Adipocyte (in vitro differentiated cells): Measurements from ENCODE around the gene TMA7B.

ENCODE experiments used
- DNase-seq: peaks from one replicate; pipeline ENCODE4 v3.0.0-alpha.2; 2015; ENCODE audit warnings: low read depth
- H3K27me3 ChIP-seq: replicated peaks from 2 replicates; pipeline ENCODE4 v1.7.0; 2013; ENCODE audit warnings: mild to moderate bottlenecking, low read length, moderate library complexity; ENCODE audit not compliant: control insufficient read depth, insufficient read depth
- H3K36me3 ChIP-seq: 2 replicates; pipeline ENCODE4 v1.7.0; 2013; ENCODE audit warnings: low read length, mild to moderate bottlenecking, moderate library complexity; ENCODE audit not compliant: control insufficient read depth, insufficient read depth, severe bottlenecking
- H3K4me1 ChIP-seq: 2 replicates; pipeline ENCODE4 v1.7.0; 2013; ENCODE audit warnings: mild to moderate bottlenecking, low read length, moderate library complexity; ENCODE audit not compliant: control insufficient read depth, insufficient read depth
- H3K4me3 ChIP-seq: 2 replicates; pipeline ENCODE4 v1.7.0; 2013; ENCODE audit warnings: mild to moderate bottlenecking, low read length, moderate library complexity
- H3K9ac ChIP-seq: 2 replicates; pipeline ENCODE4 v1.7.0; 2013; ENCODE audit warnings: mild to moderate bottlenecking, low read length, moderate library complexity
- H3K9me3 ChIP-seq: 2 replicates; pipeline ENCODE4 v1.7.0; 2013; ENCODE audit warnings: mild to moderate bottlenecking, low read length, moderate library complexity; ENCODE audit not compliant: control insufficient read depth

The TMA7B gene

GRCh38 chr22:39924286-39924685, 35.9 kb upstream of the TMA7B start:
- H3K4me3 ChIP-seq = no peak overlapping the region
- no peak overlapping the region for H3K9ac ChIP-seq
- H3K4me1 ChIP-seq = peaks cover 19% of the 10 kb centered on the region
- H3K9me3 ChIP-seq = no peaks in the 10 kb centered on the region
- H3K27me3 ChIP-seq = peaks cover 86% of the 10 kb centered on the region
- DNase-seq = no peak
- no peaks in the 10 kb centered on the region for H3K36me3 ChIP-seq

- Histone ChIP-seq H3K36me3 (no peaks in the 10 kb centered on the region), H3K9me3 (no peaks in the 10 kb centered on the region), H3K9ac (no peak overlapping the region), H3K4me3 (no peak overlapping the region), H3K4me1 (peaks cover 19% of the 10 kb centered on the region), H3K27me3 (peaks cover 86% of the 10 kb centered on the region)
- DNase-seq = no peak
Observed at GRCh38 chr22:39925273-39925672, 34.9 kb upstream of the TMA7B start.

DNA sequence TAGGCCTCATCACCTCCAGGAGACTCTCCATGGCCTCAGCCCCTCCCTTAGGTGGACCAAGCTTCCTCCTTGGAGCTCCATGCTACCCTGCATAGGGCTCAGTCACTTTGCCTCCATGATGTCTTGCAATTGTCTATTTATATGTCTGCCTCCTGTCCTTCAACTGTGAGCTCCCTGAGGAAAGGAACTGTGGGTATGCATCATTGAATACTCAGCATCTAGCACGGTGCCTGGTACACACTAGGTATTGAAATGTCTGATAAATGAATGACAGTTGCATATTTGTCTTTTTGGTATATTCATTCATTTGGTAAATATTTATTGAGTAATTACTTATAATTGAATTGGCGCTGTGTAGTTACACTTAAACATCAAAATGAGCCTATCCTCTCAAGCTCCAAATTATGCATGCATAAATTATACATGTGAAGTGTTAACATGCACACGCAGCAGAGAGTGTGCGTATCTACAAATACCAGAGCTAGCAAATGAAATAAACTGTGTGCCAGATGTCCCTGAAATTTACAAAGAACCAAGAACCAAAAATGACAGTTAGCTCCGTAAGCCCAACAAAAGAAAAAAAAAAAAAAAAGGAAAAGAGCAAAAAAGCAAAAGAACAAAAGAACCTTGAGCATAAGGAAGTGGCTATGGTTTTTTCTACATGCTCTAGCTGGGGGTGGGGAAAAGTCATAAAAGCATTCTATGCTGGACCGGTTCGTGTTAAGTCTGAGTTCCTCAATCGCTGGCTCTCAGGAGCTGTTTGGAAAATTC, 34.1 kb upstream of the TMA7B start:
- H3K9me3 ChIP-seq = no peaks in the 10 kb centered on the region
- no peak overlapping the region for H3K9ac ChIP-seq
- no peak overlapping the region for H3K4me3 ChIP-seq
- H3K36me3 ChIP-seq = no peaks in the 10 kb centered on the region
- H3K4me1 ChIP-seq = peaks cover 19% of the 10 kb centered on the region
- DNase-seq = no peak
- H3K27me3 ChIP-seq = peaks cover 87% of the 10 kb centered on the region

- Histone ChIP-seq H3K9me3 (no peaks in the 10 kb centered on the region), H3K9ac (no peak overlapping the region), H3K27me3 (peaks cover 88% of the 10 kb centered on the region), H3K4me1 (peaks cover 19% of the 10 kb centered on the region), H3K4me3 (no peak overlapping the region), H3K36me3 (no peaks in the 10 kb centered on the region)
- no peak for DNase-seq
Observed at GRCh38 chr22:39926753-39927152, 33.4 kb upstream of the TMA7B start.

DNA sequence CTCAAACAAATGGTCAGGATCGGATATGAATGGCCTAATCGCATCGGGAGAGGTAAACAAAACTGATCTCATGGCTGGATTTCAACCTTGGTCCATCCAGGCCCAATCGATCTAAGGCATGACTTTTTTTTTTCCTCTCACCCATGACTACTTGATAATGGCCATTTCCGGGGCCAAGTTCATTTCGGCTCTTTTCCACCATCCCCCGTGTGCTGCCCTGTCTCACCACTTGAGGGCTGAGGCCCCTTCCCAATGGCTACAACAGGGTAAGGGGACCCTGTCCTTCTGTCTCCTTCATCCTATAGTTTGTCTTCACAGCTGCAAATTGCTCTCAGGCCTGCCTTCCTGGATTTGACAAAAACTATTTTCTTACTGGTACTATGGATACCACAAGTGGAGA, 32.7 kb upstream of the TMA7B start:
- no peak overlapping the region for H3K9ac ChIP-seq
- H3K27me3 ChIP-seq = peaks cover 81% of the 10 kb centered on the region
- no peaks in the 10 kb centered on the region for H3K9me3 ChIP-seq
- H3K4me1 ChIP-seq = peaks cover 19% of the 10 kb centered on the region
- DNase-seq = no peak
- H3K4me3 ChIP-seq = no peak overlapping the region
- no peaks in the 10 kb centered on the region for H3K36me3 ChIP-seq

DNA sequence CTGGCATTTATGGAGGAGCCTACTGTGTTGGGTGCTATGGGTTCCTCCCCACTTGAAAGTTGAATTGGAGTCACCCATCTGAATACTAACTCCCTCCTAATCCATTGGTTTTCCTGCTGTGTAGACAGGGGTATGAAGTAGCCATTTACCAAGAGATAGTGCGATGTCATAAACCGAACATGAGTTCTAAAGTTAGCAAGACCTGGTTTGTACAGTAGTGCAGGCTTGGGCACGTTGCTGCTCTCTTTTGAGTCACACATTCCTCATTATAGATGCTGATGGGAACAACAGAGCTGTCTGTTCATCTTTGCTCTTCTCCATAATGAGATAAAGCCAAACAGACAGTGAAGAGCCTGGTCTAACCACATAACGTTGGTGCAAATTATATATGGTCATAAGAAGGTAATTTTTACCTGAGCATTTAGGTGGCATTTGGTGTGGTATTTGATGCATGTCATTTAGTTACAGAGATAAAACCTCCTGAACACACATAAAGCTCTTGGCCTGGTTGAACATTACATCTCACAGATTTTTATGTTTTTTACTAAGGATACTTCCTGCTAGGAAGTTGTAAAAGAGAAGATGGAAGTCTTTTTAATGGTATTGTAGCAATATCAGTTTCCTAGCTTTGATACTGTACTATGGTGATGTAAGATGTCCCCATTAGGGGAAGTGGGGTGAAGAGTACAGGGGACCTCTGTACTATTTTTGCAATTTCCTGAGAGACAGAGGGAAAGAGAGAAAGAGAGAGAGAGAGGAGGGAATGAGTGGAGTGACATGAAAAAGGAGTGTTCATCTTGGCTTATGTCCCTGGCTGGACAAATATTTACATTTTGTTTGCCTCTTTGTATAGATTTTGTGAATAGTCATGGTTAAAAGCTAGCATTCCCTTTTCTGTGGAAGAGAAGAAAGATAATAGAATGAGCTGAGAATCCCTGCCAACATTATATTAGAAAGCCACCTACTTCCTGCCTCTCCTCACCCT, 31.4 kb upstream of the TMA7B start:
- no peak overlapping the region for H3K4me3 ChIP-seq
- DNase-seq = no peak
- no peaks in the 10 kb centered on the region for H3K36me3 ChIP-seq
- no peak overlapping the region for H3K9ac ChIP-seq
- H3K9me3 ChIP-seq = no peaks in the 10 kb centered on the region
- peaks cover 83% of the 10 kb centered on the region for H3K27me3 ChIP-seq
- peaks cover 19% of the 10 kb centered on the region for H3K4me1 ChIP-seq

DNA sequence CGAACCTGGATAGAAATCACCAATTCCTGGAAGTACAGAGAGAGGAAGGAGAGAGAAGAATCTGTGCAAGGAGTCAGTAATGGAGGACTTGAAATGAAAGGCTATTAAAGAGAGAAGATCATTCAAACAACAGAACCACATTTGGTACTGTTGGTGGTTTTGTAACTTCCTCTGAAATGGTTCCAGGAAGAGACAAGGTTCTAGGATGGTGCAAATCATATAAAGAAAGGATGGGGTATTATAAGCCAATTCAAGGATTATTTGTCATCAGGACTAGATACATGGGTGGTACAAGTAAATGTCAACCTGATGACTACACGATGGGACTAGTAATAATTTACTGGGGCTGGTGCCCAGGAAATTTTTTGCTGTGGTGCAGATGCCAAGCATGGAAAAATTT, 28.9 kb upstream of the TMA7B start:
- Histone ChIP-seq H3K4me1 (peaks cover 12% of the 10 kb centered on the region), H3K4me3 (no peak overlapping the region), H3K27me3 (peaks cover 79% of the 10 kb centered on the region), H3K9me3 (no peaks in the 10 kb centered on the region), H3K9ac (no peak overlapping the region), H3K36me3 (no peaks in the 10 kb centered on the region)
- DNase-seq = no peak

- DNase-seq = no peak
- no peaks in the 10 kb centered on the region for H3K36me3 ChIP-seq
- no peaks in the 10 kb centered on the region for H3K9me3 ChIP-seq
- peaks cover 80% of the 10 kb centered on the region for H3K27me3 ChIP-seq
- peaks cover 12% of the 10 kb centered on the region for H3K4me1 ChIP-seq
- H3K9ac ChIP-seq = no peak overlapping the region
- H3K4me3 ChIP-seq = no peak overlapping the region
Observed at GRCh38 chr22:39932166-39932565, 28.0 kb upstream of the TMA7B start.

- no peak for DNase-seq
Observed at GRCh38 chr22:39932918-39933649, 27.1 kb upstream of the TMA7B start.

GRCh38 chr22:39933741-39934140, 26.5 kb upstream of the TMA7B start:
- Histone ChIP-seq H3K4me3 (no peak overlapping the region), H3K9ac (no peak overlapping the region), H3K36me3 (no peaks in the 10 kb centered on the region), H3K4me1 (peaks cover 1% of the 10 kb centered on the region), H3K27me3 (peaks cover 80% of the 10 kb centered on the region), H3K9me3 (no peaks in the 10 kb centered on the region)
- DNase-seq = no peak

More at GRCh38 chr22:39932918-39933649, 27.1 kb upstream of the TMA7B start:
- Histone ChIP-seq H3K36me3 (no peaks in the 10 kb centered on the region), H3K9ac (no peak overlapping the region), H3K4me3 (no peak overlapping the region), H3K27me3 (peaks cover 80% of the 10 kb centered on the region), H3K9me3 (no peaks in the 10 kb centered on the region), H3K4me1 (peaks cover 7% of the 10 kb centered on the region)

- Histone ChIP-seq H3K4me3 (no peak overlapping the region), H3K27me3 (peaks cover 73% of the 10 kb centered on the region)
- no peak for DNase-seq
Observed at GRCh38 chr22:39935116-39935515, 25.1 kb upstream of the TMA7B start.

More at GRCh38 chr22:39935116-39935515, 25.1 kb upstream of the TMA7B start:
- Histone ChIP-seq H3K9me3 (no peaks in the 10 kb centered on the region), H3K36me3 (no peaks in the 10 kb centered on the region), H3K4me1 (no peaks in the 10 kb centered on the region), H3K9ac (no peak overlapping the region)
